Gastroesophageal sphincter (tissue), 3 donors: ENCODE results near the gene RAB5B.

Experiments
- CTCF ChIP-seq, 4 experiments: fragments of 200-600 bp in 2 of 4; fragments of 450-650 bp in 2 of 4; sonication (generic) in 1 of 4; IDR thresholded peaks; one replicate each; pipeline ENCODE4 v1.5.1; 2017 to 2019; ENCODE audit warnings: antibody characterized with exemption in 4 of 4, mild to moderate bottlenecking in 2 of 4, moderate library complexity in 2 of 4
- EP300 ChIP-seq: sonication (generic); formaldehyde crosslinking; IDR thresholded peaks from one replicate; pipeline ENCODE4 v1.6.1; 2017; ENCODE audit warnings: antibody characterized with exemption, mild to moderate bottlenecking
- POLR2A ChIP-seq, 2 donors: fragments of 450-650 bp; IDR thresholded peaks; one replicate each; pipeline ENCODE4 v1.6.1; 2017; ENCODE audit warnings: antibody characterized with exemption in 2 of 2, mild to moderate bottlenecking in 2 of 2, moderate library complexity in 1 of 2

- TF ChIP-seq EP300 (no peak), CTCF (IDR thresholded peaks at IDR 0.05) (no peak), POLR2A (IDR thresholded peaks at IDR 0.05) (no peak)
These were observed 10.1 kb upstream of the RAB5B start for GRCh38 chr12:55963760-55964159.
